ENCODE data around the gene GUCY2D.
"Not testable (repeated sequence)": the region's sequence is repeated elsewhere in the genome, so short reads cannot be mapped to it uniquely, and the experiment has no call there.

GUCY2D gene

DNA sequence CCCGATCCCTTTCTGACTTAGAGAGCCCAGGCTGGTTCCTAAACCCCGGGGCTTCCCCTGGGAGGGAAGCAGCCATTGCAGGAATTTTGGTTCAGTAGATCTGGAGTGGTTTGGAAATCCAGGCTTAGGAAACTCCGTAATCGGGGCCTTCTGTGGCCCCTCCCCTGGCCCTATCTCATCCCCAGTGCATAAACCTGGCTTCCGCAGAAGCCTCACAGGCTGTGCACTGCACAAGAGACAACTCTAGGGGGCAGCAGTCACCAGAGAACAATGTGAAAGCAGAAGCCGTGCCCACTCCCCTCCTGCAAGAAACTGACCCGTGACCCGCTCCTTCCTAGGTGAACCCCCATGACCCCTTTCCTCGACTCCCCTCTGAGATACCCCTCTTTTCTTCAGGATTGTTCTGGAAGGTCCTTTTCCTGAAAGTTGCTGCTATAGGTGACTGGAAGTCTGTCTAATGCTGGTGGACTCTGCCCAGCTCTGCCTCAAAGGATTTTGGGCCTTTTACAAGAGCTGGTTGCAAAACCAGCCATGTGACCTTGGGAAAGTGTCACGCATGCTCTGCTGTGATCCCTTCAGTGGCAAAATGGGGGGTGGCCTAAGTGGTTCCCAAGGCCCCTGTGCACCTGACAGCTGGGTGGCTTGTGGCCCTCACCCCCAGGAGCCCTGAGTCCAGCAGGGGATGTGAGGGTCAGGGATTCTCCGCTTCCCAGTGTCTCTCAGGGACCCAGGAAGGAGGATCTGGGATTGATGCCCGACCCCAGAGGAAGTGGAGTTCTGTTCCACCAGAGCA lies 14.4 kb downstream of the GUCY2D start:
- DNase-seq (ENCODE audit: low read depth), result no peak

DNA sequence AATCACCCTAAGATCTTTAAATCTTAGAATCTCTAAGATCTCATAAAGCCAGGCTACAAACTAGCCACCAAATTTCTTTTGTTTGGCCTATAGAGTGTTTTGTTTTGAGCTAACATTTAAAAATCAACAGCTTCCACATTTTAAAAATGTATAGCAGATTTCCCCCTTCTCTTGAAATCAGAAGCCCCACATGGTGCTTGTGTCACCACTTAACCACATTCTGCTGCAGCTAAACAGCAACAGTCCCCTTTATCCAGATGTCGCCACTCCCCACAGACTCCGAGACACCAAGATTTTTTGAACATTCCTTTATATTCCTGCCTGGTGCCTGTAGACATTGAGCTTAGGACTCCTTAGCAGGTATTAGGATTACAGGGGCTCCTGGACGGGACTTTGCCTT lies 16.0 kb downstream of the GUCY2D start:
- DNase-seq (ENCODE audit: low read depth), result no peak

DNA sequence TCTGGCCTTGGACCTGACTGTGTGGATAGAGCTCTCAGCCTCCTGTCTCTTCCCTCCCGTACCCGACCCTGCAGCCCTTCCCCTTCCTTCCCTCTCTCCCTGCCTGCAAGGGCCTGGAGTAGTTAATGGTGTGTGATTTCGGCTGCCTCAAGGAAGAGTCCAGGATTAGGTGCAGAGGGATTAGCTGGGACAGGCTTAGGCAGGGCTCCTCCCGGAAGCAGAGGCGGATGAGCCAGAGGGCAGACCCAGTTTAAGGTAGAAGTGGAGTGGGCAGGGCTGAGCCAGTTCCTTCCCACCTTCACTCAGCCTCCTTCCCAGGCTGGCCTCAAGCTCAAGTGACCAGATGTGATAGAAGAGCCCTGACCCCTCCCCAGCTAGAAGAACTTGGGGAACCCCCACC lies 16.8 kb downstream of the GUCY2D start:
- DNase-seq (ENCODE audit: low read depth), result no peak

DNA sequence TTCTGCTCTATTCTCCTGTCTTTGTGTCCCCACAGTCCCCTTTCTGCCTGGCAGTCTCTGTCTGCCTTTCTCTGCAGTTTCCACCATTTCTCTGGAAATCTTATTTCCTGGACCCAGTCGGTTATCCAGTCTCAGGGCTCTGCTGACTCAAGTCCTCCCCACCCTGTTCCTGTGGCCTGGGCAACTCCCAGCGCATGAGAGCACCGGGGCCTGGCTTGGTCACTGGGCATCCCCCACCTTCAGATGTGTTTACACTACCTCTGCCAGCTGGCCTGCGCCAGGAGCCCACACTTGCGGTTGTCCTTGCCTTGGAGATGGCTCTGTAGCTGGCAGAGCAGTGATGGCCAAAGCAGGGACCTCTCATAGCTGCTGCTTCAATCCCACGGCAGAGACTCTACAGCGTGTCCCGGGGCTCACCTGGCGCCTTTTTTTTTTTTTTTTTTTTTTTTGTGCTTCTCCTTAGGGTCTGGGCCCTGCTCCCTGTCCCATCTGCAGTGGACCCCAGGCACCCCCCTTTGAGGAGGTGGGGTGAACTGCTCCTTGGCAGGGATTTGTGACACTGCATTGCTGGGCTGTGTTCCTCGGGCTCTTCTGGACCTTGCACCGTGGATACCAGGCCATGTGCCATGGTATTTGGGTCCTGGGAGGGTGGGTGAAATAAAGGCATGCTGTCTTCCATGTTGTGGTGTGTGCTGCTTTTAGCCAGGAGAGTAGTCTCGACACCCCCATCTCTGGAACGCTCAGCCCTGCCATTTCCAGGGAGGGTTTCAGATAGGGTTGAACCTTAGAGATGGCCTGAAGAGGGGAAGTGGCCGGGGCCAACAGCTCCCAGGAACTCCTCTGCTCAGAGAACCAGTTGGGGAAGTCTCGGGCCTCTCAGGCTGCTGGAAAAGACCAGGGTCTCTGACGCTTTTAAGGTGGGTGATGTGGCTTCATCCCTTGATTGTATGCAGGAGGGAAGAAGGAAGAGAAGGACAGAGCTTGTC lies 17.5 kb downstream of the GUCY2D start:
- no peak for DNase-seq (ENCODE audit: low read depth)

DNA sequence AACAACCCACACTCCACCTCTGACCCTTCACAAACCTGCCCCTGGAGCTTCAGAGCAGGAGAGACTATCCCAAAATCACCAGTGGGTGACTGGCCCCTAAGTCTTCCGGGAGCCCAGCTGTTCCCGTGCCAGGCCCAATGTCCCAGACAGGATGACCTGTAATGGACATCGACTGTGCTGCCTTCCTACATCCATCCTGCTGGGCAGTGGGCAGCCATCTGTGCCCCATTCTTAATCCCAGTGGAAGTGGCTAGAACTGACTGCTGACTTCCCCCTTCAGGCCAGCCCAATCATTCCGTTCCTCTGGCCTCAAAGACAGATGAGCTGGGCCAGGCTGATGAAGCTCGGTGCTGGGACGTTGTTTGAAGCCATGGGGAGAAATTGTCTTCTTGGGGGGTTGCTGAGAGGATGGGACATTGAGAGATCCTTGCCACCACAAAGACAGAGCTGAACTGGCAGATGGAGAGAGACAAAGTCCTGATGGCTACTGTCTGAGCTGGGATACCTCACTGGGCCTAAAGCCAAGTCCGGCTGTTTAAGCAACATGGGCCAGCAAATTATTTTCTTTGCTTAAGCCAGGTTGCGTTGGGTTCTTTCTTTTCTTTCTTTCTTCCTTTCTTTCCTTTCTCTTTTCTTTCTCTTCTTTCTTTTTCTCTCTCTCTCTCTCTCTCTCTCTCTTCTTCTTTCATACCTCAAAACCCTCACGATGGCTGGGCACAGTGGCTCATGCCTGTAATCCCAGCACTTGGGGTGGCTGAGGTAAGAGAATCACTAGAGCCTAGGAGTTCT lies 18.6 kb downstream of the GUCY2D start:
- DNase-seq (ENCODE audit: low read depth), result no peak

DNA sequence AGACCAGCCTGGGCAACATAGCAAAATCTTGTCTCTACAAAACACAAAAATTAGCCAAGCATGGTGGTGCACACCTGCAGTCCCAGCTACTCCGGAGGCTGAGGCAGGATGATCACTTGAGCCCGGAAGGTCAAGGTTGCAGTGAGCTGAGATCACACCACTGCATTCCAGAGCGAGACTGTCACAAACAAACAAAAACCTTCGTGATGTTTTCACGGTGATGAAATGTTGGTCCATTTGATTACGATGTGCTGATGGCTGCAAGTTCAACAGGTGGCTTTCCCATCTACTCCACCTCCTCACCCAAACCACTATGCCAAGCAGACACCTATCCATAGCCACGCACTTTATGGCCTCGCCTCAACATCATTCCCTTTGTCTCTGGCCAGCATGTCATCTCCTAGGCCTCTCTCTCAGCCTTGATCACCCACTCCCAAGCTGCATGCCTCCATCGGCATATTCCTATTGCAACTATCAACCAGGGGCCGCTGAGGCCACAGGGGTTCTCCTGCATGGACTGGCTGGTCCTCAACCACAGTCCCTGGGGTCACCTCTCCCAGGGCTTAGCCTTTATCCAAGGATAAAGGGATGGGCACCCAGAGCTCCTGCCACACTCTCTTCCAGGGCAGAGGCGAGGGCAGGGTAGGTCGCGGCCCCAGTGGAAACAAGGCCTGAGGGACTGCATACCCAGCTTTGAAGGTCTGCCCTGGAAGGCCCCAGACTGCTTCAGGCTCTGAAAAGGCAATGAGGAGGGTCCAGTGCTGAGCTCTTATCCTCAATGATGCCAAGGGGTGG lies 19.3 kb downstream of the GUCY2D start:
- DNase-seq (ENCODE audit: low read depth), result no peak

DNA sequence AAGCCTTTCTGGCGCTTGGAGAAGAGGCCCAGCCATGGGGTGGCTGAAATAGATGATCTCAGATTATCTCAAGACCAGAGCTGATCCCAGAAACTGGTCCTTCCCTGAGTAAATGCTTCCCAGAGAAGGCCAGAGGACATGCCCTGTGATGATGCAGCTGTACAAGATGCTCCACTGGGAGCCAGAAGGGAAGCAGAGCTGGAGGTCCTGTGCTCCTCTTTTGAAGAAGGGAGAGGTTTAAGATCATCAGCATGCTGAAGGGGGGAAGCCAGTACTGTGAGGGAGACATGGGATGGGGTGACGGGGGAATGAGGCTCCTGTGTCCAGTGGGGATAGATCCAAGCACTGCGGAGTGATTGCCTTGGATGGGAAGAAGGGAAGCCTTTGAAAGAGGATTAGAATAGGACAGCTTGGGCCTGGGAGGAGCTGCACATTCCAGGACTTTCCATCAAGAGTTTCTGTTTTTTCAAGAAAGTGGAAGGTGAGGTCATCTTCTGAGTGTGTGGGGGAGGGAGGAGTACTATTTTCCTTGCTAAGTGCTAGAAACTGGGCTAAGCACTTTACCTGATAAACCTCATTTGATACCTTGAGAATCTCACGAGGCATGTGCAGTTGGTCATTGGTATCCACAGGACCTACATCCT lies 20.1 kb downstream of the GUCY2D start:
- no peak for DNase-seq (ENCODE audit: low read depth)

DNA sequence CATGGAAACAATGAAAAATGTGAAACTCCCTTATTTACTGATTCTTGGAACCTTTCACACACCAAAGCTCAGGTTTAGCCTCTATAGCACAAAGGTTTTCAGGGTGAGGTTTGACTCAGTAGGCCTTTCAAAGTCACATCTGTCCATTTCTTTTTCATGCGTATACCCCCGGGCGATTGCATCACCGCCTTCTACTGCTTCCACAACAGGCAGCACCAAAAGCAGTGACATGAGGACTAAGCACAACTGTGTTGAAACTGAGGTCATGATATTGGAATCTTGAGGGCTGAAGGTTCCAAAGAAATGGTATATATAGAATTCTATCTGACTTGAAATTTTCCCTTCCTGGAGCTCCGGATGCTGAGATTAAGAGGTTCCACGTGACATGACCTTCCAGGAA lies 21.7 kb downstream of the GUCY2D start:
- DNase-seq (ENCODE audit: low read depth), result not testable (repeated sequence)

DNA sequence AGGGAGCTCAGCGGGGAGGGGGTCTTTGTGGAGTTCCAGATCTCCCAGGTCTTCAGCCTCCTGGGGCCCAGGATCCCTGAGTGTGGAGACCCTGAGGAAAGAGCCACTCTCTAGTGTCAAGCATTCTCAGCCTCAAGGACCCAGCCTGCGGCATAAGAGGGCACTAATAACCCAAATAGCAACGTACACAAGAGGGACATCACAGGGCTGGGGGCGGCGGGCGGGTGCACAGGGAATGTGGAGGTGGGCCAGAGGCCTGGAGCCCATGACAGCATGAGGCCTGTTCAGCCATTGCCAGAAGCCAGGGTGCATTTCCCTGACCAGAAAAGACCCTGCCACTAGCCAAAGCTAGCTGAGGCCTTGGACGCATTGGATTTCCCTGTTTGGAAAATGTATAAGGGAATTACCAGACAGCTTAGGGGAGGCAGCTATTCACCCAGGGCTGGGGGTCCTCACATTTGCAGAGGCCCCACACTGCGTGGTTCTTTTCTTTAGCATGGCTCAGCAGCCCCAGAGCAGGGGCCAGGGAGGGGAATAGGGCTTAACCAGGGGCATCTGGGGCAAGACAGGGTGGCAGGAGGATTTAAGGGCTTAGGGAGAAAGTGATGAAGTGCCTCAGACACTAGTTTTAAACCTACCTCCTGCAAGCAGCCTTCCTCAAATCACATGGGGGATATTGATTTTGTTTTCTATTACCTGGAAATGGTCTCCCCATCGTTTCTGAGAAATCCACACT lies 22.9 kb downstream of the GUCY2D start:
- DNase-seq (ENCODE audit: low read depth), result no peak

DNA sequence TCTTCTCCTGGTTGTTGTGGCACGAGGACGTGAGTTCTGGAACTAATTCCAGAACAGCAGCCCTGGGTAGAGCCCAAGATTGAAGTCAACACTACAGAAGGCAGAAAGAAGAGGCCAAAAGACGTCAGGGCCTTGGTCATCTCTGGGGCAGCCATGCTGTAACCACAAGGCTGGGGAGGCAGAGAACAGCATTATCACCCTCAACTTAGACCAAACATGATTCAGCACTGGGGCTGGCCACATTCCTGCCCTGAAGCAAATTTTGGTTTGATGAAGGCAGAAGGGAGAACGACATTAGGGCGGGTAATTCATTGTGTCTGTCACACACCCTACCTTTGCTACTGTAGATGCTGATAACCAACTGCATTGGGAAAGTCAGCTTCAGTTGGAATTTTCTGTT lies 26.7 kb downstream of the GUCY2D start:
- no peak for DNase-seq (ENCODE audit: low read depth)

DNA sequence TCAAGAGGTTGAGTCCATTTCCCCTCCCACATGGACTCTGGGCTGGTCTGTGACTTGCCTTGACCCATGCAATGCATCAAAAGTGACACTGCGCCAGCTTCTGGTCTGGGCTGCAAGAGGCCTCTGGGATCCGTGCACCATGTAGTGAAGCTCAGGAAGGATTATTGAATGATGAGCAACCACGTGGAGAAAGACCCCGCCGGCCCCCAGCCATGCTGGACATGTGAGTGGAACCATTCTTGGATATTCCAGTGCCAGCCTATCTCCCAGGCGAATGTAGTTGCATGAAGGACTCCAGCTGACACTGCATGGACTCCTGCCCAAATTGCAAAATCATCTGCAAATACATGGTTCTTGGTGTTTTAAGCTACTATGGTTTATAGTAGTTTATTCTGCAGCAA lies 28.8 kb downstream of the GUCY2D start:
- DNase-seq (ENCODE audit: low read depth), result no peak

DNA sequence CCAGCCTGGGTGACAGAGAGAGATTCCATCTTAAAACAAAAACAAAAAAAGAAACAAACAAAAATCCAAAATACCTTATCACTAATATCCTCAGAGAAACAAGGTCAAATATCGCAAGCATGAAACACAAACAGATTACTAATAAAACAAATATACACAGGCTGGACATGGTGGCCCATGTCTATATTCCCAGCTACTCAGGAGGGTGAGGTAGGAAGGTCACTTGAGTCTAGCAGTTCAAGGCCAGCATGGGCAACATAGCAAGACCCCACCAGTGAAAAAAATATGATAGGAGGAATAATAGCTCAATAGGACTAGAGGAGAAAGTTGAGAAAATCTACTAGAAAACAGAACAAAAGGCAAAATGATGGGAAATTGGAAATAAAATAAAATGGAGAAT lies 29.5 kb downstream of the GUCY2D start:
- no peak for DNase-seq (ENCODE audit: low read depth)

DNA sequence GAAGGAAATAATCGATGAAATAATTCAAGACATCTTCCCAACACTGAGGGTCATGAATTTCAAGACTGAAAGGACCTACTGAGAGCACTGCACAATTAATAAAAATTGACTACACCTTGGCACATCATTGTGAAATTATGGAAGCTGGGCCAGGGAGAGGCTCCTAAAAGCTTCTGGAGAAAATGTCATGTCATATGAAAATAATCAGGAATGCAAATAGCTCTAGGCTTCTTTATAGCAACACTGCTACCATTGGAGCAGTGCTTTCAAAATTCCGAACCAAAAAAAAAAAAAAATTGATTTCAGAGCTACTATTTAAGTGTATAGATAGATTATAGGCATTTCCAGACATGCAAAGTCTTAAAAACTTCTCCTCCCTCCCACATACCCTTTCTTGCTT lies 30.0 kb downstream of the GUCY2D start:
- no peak for DNase-seq (ENCODE audit: low read depth)

DNA sequence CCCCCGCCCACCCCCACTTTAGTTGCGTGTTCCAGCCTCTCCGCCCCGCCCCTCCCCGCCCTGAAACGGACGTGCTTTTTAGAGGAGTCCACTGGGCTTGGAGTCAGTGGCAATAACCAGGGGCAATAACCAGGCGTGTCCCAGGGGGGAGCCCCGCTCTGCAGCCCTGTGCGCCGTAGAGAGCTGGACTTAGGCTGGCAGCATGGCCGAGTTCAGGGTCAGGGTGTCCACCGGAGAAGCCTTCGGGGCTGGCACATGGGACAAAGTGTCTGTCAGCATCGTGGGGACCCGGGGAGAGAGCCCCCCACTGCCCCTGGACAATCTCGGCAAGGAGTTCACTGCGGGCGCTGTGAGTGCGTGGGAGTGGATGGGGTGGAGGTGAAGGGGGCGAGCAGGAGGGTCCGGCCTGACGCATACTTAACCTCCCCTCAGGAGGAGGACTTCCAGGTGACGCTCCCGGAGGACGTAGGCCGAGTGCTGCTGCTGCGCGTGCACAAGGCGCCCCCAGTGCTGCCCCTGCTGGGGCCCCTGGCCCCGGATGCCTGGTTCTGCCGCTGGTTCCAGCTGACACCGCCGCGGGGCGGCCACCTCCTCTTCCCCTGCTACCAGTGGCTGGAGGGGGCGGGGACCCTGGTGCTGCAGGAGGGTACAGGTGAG lies 36.7 kb downstream of the GUCY2D start, which contains the start of gene ALOX15B:
TSS of gene ALOX15B (plus strand) at position 106 of the 657 bp plus-strand sequence. CDS start at position 203, 97 bp downstream.
- no peak for DNase-seq (ENCODE audit: low read depth)

DNA sequence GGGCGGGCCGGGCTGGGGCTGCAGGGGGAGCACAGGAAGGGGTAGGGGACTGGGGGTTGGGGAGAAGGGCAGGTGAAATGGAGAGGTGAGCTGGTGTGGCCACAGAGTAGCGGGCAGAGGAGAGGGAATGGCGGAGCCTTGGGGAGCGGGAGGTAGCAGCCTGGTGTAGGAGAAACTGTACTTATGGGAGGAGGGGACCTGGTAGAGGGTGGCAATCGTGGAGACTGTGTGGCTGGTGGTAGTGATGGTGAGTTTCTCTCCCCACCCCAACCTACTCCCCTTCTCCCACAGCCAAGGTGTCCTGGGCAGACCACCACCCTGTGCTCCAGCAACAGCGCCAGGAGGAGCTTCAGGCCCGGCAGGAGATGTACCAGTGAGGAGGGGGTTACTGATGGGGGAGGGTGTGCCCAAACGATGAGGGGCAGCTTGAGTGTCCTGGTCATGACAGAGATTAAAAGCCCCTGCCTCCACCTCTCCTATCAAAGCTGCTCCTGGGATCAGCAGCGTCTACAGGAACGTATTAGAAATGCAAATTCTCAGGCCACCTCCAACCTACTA lies 37.3 kb downstream of the GUCY2D start:
- DNase-seq (ENCODE audit: low read depth), result no peak

DNA sequence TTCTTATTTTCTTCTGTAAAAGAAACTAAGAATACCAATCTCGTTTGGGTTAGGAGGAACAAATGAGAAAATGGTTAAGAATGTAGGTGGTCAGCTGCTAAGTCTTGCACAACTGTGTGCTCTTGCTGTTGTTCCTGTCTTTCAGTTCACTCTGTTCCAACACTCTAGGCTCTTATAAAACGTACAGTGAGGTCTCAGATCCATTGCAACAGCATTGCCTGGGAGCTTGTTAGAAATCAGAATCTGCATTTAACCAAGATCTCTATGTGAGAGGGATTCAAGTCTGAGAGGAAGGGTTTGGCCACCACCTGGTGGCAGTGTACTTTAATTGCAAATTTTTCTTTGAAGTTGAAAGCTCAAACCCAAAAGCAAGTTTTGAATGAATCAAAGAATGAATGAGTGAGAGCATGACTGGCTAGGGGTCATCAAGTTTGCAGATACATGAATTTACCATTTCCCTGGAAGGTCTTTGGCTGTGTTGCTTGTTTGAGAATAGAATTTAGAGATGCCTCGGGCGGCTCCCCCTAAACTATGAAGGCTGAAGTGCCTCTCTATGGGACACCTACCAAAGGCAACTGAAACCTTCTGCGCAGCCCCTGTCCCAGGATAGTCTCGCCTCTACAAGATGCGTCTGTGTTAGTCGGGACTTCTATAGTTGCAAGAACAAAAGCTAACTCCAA lies 39.0 kb downstream of the GUCY2D start:
- no peak for DNase-seq (ENCODE audit: low read depth)

DNA sequence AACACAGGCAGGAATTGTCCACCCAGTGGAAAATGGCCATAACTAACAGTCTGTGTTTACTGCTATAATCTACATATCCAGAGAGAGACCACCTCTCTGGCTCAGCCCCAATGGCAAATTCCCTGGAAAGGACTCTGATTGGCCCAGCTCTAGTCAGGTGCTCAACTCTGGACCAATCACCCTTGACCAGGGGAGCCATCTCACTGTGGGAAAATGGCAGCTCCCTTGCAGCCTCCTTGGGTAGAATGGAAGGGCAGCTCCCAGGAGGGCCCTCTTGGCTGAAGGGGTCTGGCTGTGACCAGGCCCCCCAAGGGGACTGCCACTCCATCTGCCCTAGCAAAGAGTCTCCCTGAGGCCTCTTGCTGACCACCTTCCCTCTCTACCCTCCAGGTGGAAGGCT lies 39.6 kb downstream of the GUCY2D start:
- DNase-seq (ENCODE audit: low read depth), result no peak

All from stimulated activated CD8-positive, alpha-beta memory T cell treated with anti-CD3 and anti-CD28 coated beads, Interleukin-12 subunit alpha, Interleukin-12 subunit beta, amount 100 ng/mL, for 4 hours (primary cell).